Pancreas (tissue), 10 donors: Measurements from ENCODE around the gene PPM1G. TPM values are rescaled to one million over a fixed set of nuclear protein-coding genes. Genes with fewer than 3 reads are reported as not detected.

Experiments used
- ATAC-seq, 4 donors: fragments of 200-7000 bp; cut with Tn5 transposase; one replicate each; pipeline versions ENCODE4 v1.8.0 to v1.9.1; 2020; ENCODE audit warnings: mild to moderate bottlenecking in 4 of 4, moderate library complexity in 4 of 4
- DNase-seq, 6 donors: peaks; one replicate each; pipeline ENCODE4 v3.0.0-alpha.2; 2020
- FAIRE-seq: peaks from 2 replicates; lab custom pipeline; 2012; peaks lifted over from hg19 to GRCh38; lab: Jason Lieb, UNC
- H3K27ac ChIP-seq, 4 donors: fragments of 200-600 bp; sonication (generic); 1 replicate in 3 of 4; 2 replicates in 1 of 4; pipeline versions ENCODE4 v1.5.0 to v1.8.0; 2020
- H3K27me3 ChIP-seq, 4 donors: fragments of 200-600 bp; one replicate each; pipeline ENCODE4 v1.8.0; 2021
- H3K36me3 ChIP-seq, 3 donors: fragments of 200-600 bp; sonication (generic) in 1 of 3; one replicate each; pipeline versions ENCODE4 v1.5.0 to v1.8.0; 2020 to 2021
- H3K4me1 ChIP-seq, 3 donors: fragments of 200-600 bp; one replicate each; pipeline ENCODE4 v1.8.0; 2021
- H3K4me3 ChIP-seq, 4 donors: fragments of 200-600 bp; sonication (generic) in 2 of 4; one replicate each; pipeline versions ENCODE4 v1.5.0 to v1.8.0; 2020 to 2021
- H3K9me3 ChIP-seq, 4 donors: fragments of 200-600 bp; one replicate each; pipeline ENCODE4 v1.8.0; 2021
- CTCF ChIP-seq, 4 donors: fragments of 200-600 bp; sonication (generic) in 3 of 4; IDR thresholded peaks; one replicate each; pipeline versions ENCODE4 v1.5.0 to v1.8.0; 2021; ENCODE audit warnings: antibody characterized with exemption in 4 of 4
- WGBS, 2 donors: extraction: QIAGEN DNeasy Blood & Tissue Kit; methylation state at CpG; one replicate each; pipeline ENCODE4 v1.1.7; 2013; 5-methylcytosine and 5-hydroxymethylcytosine counted together
- intact Hi-C, 3 donors: fragments of 100-400 bp; cut with DNase I; formaldehyde crosslinking; loops; one replicate each; pipeline versions ENCODE4 v1.11.1 to v1.14.2; 2022
- polyA plus RNA-seq, 2 donors: library from polyadenylated mRNA; stranded (reverse); fragments of 200-250 nt; gene quantifications; one replicate each; pipeline ENCODE4 v1.2.3, GENCODE V29; 2013
- total RNA-seq, 6 donors: library from RNA; stranded (reverse); fragmentation: NEBNext Ultra II Directional in 4 of 6; extraction: Animal tissue kit (Norgen Biotek cat#: 25700) in 4 of 6; gene quantifications; one replicate each; pipeline versions ENCODE4 v1.2.1 to v1.2.4, GENCODE V29; 2021 to 2023
- donor health status: healthy with polysubstance abuse.
- donor health status: DM: no; HTN: no; CAD: no; lungs with moderate emphysema.
- donor health status: DM: no; HTN: no; CAD: no.
- donor health status: control.
- donor health status: control.
- donor health status: Bipolar disorder and iron deficiency.
- donor health status: DM: yes; HTN: yes; CAD: no.
- donor health status: DM: no; HTN: no; CAD: no.
- donor health status: DM: no; HTN: no; CAD: no.
- donor health status: DM: yes; HTN: yes; CAD: no.

PPM1G gene
- total and polyA plus RNA-seq, 8 donors: 23.6 to 37.8 (median 29.1) TPM

DNA sequence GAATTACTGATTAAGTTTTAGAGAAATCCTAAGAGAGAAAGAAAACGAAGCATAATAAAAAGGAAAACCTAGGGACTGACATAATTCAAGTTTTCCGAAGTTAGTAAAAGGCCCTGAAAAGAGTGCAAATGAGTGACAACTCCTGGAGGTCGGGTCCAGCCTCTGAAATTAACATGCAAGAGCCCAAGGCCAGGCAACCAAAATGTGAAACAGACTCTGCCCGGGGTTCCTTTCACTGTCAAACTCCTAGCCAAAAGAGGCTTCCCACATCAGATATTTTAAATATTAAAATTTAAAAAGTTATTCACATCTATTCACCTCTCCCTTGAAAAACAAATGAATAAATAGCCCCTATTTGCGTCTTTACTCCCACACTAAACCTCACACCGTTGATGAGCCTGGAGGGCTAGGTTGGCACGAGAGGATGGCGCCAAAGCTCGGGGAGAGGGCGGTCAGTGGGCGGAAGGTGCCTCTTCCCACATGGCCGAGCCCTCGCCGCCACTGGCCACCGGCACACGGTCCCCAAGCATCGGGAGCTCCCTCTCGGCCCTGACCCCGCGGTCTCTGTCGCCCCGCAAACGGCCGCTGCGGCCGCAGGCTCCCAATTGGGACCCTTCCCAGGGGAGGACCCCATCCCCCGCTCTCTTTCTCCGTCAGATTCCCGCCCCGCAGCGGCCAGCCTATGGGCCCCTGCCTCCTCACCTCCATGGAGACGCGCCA, 630 bp downstream of the PPM1G start:
- FAIRE-seq (no peak), DNase-seq (peak in 1 of 6 donors; percentile 29), ATAC-seq (peak; percentile 33 to 55 (median 48))

GRCh38 chr2:27407798-27408491, 1.4 kb downstream of the PPM1G start:
- ATAC-seq (peak in 1 of 4 donors; percentile 37), DNase-seq (no peak), FAIRE-seq (no peak)
- peak overlapping the region in 2 of 4 donors; percentile 89 to 100 for H3K4me3 ChIP-seq
- H3K27me3 ChIP-seq: no peaks in the 10 kb centered on the region
- 44 to 45% methylated on average over 16 of the region's 16 CpGs for WGBS, 2 donors
- H3K27ac ChIP-seq: peak overlapping the region in 1 of 4 donors; percentile 66
- intact Hi-C loops: no loop called here
- H3K36me3 ChIP-seq: no peaks in the 10 kb centered on the region
- peaks cover 0 to 20% (median 8%) of the 10 kb centered on the region in 3 donors for H3K4me1 ChIP-seq
- no peaks in the 10 kb centered on the region for H3K9me3 ChIP-seq
- TF ChIP-seq CTCF (IDR thresholded peaks at IDR 0.05): peak; percentile 12 to 36 (median 30)

More for the DNA sequence above, 630 bp downstream of the PPM1G start:
- H3K9me3 ChIP-seq: no peaks in the 10 kb centered on the region
- TF ChIP-seq CTCF (IDR thresholded peaks at IDR 0.05): no peak
- peak overlapping the region; percentile 61 to 80 (median 68) for H3K27ac ChIP-seq
- WGBS, 2 donors: 0 to 1% methylated on average over 30 to 33 of the region's 33 CpGs
- H3K4me3 ChIP-seq: peak overlapping the region; percentile 89 to 100 (median 100)
- no peaks in the 10 kb centered on the region for H3K36me3 ChIP-seq
- intact Hi-C loops: no loop called here
- H3K27me3 ChIP-seq: no peaks in the 10 kb centered on the region
- peaks cover 0 to 20% (median 8%) of the 10 kb centered on the region in 3 donors for H3K4me1 ChIP-seq

- no peak overlapping the region for H3K27ac ChIP-seq
- DNase-seq (no peak), ATAC-seq (no peak), FAIRE-seq (no peak)
- intact Hi-C loops: no loop called here
- no peaks in the 10 kb centered on the region for H3K36me3 ChIP-seq
- H3K9me3 ChIP-seq: no peaks in the 10 kb centered on the region
- 96 to 100% methylated on average over 2 of the region's 2 CpGs for WGBS, 2 donors
- no peaks in the 10 kb centered on the region for H3K4me1 ChIP-seq
- no peaks in the 10 kb centered on the region for H3K27me3 ChIP-seq
- no peak for TF ChIP-seq CTCF (IDR thresholded peaks at IDR 0.05)
- no peak overlapping the region for H3K4me3 ChIP-seq
These were observed 8.8 kb downstream of the PPM1G start for GRCh38 chr2:27400348-27401135.

- no peaks in the 10 kb centered on the region for H3K27me3 ChIP-seq
- H3K9me3 ChIP-seq: no peaks in the 10 kb centered on the region
- DNase-seq (no peak), ATAC-seq (no peak), FAIRE-seq (no peak)
- intact Hi-C loops: no loop called here
- H3K4me3 ChIP-seq: no peak overlapping the region
- 89 to 94% methylated on average over 5 of the region's 5 CpGs for WGBS, 2 donors
- TF ChIP-seq CTCF (IDR thresholded peaks at IDR 0.05): no peak
- no peak overlapping the region for H3K27ac ChIP-seq
- no peaks in the 10 kb centered on the region for H3K4me1 ChIP-seq
- no peaks in the 10 kb centered on the region for H3K36me3 ChIP-seq
These were observed 10.4 kb downstream of the PPM1G start for GRCh38 chr2:27398962-27399361.
